Dermis microvascular lymphatic vessel endothelial cell (primary cell): ENCODE measurements around the gene PLCH1. TPM values are rescaled to one million over a fixed set of nuclear protein-coding genes. Genes with fewer than 3 reads are reported as not detected.

Experiments
- DNase-seq, 2 donors: peaks; one replicate each; pipeline versions ENCODE4 v3.0.0 to v3.0.0-alpha.2; 2010; ENCODE audit warnings: low read depth in 2 of 2
- total RNA-seq: library from RNA; depleted of rRNA; stranded (reverse); fragments of >200 nt; gene quantifications from 2 replicates; pipeline ENCODE4 v1.2.1, GENCODE V29; 2014

PLCH1 gene
- total RNA-seq, 1 donor from 2014 or later = under 0.01 TPM

DNA sequence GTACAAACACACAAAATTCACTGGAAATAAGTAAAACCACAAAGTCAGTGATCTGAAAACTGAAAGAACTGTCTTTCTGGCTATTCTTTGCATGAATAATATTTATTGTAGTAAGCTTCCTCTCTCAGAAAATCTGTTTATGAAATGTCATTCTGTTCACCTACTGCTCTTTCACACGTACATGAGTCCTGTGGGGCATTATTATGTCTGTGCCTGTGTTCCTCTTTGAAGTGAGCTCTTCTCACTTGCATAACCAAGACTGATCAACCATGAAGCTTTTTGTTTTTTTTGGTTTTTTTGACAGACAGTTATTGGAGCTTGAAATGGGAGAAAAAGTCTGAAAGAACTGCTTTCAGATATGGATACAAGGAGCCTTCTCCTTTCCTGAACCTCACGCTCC, 195.8 kb downstream of the PLCH1 start:
- DNase-seq = no peak

DNA sequence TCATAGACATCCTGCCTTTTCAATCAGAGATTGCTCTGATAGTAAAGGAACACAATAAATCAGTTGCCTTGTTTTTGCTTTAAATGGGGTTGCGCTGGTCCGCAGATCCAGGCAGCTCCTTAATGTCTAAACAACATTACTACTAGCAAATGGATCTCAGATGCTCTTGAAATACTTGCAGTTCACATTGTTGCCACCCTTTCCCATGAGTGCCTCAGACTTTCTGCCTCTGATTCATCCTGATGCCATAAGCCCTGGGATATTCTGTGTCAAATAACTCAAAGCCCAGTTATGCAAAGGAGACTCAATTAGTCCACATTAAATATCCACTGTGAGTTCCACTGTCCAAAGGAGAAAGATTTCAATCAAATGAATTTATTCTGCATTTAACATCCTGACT, 196.7 kb downstream of the PLCH1 start:
- no peak for DNase-seq

DNA sequence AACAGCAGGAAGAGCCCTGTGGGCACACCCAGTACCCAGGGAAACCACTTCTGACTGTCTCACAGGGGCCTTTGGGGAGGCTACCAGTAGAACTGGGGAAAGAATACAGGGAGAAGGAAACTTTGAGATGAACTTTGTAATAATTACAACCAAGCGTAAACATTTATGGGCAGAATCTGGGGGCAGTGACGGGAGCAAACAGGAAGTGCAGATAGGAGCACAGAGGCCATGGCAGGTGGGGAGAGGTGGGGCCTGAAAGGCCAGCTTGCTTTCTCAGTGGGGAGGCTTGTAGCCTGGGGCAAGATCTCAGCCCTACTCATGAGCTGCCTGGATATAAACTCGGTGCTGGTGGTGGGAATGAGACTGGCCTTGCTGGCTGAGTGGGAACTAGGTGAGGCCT, 209.8 kb downstream of the PLCH1 start:
- no peak for DNase-seq

DNA sequence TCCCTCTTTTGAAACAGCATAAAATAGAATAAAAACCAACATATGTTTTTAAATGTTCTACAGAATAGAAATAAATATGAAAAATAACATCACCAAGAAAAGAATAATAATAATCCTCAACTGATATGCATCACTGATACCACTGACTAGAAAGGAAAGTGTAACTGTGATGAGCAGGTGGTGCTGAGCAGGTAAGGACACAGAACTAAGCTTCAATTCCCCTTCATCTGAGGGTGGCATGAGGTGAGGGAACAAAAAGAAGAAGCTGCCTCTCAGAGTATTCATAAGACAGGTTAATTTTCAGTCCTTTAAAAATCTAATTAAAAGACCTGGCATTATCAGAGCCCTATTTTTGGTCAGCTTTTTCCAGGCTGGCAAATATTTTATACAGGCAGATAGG, 216.3 kb downstream of the PLCH1 start:
- no peak for DNase-seq

- DNase-seq = no peak
Measured at GRCh38 chr3:155525324-155525833, 219.5 kb downstream of the PLCH1 start.

- no peak for DNase-seq
Measured at GRCh38 chr3:155520463-155520862, 224.4 kb downstream of the PLCH1 start.

DNA sequence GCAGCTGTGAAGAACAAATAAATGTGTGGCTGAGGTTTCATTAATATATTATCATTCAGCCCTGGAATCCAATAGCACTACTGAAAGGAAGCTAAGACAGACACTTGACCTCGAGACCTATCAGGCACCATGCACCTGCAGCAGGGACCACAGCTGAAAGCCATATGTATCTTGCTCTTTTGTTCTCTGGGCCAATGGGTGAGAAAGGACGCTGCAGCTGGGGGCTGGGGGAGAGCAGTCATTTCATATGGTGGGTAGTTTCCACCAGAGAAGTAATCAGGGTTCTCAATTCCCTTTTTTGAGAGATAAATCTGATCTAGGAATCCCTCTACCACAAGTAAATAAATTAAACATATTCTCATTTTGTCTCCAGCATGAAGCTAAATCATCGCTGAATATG, 225.8 kb downstream of the PLCH1 start:
- DNase-seq = no peak

- no peak for DNase-seq
Measured at GRCh38 chr3:155517903-155518302, 227.0 kb downstream of the PLCH1 start.

DNA sequence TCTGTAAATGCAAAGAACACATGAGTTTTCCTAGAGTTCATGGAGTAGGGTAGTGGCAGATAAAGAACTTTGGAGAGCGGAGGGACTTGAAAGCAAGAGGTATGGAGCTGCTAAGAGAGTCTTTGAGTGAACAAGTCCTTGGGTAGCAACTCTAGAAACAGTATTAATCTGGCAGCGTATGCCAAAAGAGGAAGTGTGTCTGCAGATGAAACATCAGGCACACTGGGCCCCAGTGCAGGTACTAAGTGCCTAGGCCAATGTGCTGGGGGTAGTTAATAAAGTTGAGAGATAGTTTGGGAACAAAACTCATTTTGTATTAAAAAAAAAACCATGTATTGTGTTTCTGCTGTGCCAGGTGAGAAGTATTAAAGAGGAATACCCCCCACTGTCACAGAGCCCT, 228.4 kb downstream of the PLCH1 start:
- DNase-seq = no peak

GRCh38 chr3:155512867-155513261, 232.0 kb downstream of the PLCH1 start:
- DNase-seq = no peak

DNA sequence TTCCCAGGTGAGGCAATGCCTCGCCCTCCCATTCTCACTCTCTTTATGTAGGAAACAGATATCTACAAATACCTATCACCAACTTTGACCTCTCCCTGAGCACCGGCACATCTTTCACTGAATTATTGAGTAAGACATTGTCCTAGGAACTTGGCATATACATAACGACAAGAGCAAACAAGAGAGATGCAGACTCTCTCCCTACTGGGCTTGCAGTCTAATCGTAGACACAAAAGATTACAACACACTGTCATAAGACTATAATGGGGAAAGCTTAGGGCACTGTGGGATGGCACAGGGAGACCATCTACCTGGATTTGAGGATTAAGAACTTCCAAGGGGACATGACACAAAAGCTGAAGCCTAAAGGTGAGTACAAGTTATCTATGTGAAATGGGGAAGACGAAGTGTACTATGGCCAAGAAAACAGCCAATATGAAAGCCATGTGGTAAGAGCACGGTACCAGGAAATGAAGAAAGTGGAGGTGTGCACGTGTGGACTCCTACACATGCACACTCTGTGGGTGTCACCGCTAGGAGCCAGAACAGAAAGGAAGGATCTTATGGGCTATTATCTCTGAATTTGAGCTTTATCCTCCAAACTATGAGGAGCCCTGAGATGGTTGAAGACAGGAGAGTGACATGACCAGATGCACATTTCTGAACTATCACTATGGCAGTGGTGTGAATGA, 232.6 kb downstream of the PLCH1 start:
- DNase-seq = no peak

DNA sequence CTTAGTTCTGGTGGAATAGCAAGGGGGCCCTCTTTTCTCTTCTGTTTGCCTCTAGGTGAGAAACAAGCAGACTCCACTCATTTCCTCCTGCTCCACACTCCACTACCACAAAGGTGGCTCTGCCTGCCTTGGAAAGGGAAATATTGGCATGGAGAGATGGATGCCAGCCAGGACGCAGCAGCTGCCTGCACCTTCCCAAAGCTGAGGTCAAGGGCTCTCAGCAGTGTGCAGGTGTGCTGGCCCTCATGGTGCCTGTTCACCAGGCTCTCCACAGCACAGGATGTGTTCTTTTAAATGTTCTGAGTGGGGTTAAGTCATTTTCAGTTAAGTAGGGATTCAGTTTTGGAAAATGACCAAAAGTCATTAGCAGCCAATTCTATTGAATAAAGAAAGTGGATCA, 240.2 kb downstream of the PLCH1 start:
- no peak for DNase-seq

DNA sequence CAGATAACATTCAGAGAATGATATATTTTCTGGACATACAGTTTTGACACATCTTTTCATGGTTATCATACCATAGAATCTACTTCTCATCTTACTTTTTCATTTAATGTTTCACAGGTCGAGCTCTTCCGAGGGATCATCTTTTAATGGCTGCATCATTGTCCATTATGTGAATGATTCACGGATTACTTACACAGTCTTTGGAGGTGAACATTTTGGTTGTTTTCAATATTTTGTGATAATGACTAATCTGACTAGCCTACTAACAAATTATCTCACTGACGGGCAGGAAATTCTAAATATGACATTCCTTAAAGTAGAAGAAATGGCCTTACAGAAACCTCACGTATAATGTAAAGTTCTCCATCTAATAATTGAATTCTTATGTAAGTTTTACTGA, 242.2 kb downstream of the PLCH1 start:
- no peak for DNase-seq

- no peak for DNase-seq
Measured at GRCh38 chr3:155500194-155500818, 244.6 kb downstream of the PLCH1 start.

GRCh38 chr3:155497930-155498647, 246.8 kb downstream of the PLCH1 start:
- no peak for DNase-seq

- DNase-seq = no peak
Measured at GRCh38 chr3:155496206-155496605, 248.7 kb downstream of the PLCH1 start.

GRCh38 chr3:155495387-155495786, 249.5 kb downstream of the PLCH1 start:
- DNase-seq = no peak

- no peak for DNase-seq
Measured at GRCh38 chr3:155494332-155494731, 250.5 kb downstream of the PLCH1 start.

GRCh38 chr3:155492841-155493240, 252.0 kb downstream of the PLCH1 start:
- DNase-seq = no peak

DNA sequence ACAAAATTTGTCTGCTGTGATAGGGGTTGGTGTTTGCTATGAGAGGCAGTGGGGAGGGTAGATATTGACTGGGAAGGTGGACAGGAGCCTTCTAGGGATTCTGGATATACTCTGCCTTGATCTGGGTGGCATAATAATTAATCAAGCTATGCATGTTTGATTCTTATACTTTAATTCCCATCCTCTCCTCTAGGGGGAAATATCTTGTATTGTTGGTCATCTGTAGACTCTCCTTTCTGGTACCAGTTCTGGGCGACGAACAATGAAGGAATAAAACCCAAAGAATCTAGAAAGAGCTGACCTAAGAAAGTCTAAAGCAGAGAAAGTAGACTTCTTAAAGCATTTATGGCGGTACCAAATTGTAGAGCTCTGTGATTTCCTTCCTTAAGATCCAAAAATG, 253.2 kb downstream of the PLCH1 start:
- DNase-seq = no peak

DNA sequence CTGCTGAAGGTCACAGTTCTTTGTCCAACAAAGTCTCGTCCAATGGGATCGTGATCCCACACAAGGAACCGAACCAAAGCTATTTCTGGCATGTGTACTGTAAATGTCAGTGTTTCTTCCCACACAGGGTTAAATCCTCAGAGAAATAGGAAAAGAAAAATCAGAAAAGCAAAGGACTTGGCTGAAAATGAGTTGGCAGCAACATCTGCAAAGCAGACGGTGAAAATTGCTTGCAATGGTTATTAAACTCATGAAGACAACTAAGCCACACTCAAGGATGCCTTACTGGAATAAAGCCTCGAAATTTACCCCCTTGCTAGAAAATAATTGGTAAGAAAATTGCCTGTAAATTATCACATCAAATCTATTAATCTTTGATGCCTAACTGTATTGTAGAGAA, 256.2 kb downstream of the PLCH1 start:
- DNase-seq = no peak

- DNase-seq = no peak
Measured at GRCh38 chr3:155485897-155486296, 259.0 kb downstream of the PLCH1 start.

DNA sequence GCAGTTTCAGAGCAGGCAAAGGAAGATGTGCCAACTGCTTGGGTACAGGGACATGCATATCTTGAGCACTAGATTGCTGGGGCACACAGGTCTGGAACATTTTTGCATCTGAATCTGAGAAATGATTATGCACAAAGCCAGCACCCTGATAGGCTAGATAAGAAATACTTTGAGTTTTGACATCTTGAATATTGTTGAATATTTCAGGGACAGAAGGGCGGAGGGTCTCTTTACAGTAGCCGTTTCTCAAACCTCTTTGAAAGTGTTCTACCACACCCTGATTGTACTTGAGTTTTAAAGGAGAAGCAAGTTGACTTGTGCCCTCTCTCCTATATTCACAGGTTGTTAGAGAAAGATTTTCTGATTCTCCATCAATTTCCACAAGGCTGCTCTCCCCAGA, 263.3 kb downstream of the PLCH1 start:
- DNase-seq = no peak
